Measurements from ENCODE around the gene CPE. TPM values are rescaled to one million over a fixed set of nuclear protein-coding genes. Genes with fewer than 3 reads are reported as not detected.

The CPE gene
- total RNA-seq, 3 donors from 2014 or later: 106 to 129 (median 114) TPM

- Histone ChIP-seq H3K27me3 (no peaks in the 10 kb centered on the region), H3K4me3 (no peak overlapping the region)
These were observed 6.3 kb downstream of the CPE start for GRCh38 chr4:165385126-165385525.

DNA sequence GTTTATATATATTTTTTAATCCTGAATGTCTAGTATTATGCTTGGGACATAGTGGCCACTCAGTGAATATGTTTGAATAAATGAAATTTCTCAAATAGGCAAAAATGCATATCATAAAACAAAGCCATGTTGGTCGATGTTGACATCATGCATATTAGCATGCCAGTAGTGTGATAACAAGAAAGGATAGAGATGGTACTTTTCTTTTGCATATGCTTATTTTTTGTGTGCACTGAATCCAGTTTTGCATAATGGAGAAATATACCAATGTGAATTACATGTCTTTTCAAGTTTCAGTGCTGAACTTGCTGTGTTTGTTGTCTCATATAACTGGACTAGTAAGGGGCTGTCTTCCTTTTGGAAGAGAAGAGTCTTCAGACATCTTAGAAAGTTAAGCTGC is 7.5 kb downstream of the CPE start:
- intact Hi-C loops (cut with DNase I; ENCODE audit: low total_unique reads): no loop called here
- Histone ChIP-seq H3K36me3 (no peaks in the 10 kb centered on the region), H3K27ac (peak overlapping the region in 1 of 2 donors; percentile 8), H3K27me3 (no peaks in the 10 kb centered on the region), H3K9me3 (no peaks in the 10 kb centered on the region), H3K4me3 (no peak overlapping the region), H3K4me1 (no peaks in the 10 kb centered on the region)
- TF ChIP-seq POLR2AphosphoS5 (IDR thresholded peaks at IDR 0.05): no peak
- TF ChIP-seq POLR2A (IDR thresholded peaks at IDR 0.05): no peak
- TF ChIP-seq CTCF (IDR thresholded peaks at IDR 0.05): no peak
- DNase-seq (ENCODE audit: low spot score in 2 of 2): no peak

More at GRCh38 chr4:165385126-165385525, 6.3 kb downstream of the CPE start:
- DNase-seq (ENCODE audit: low spot score in 2 of 2): no peak
- TF ChIP-seq POLR2AphosphoS5 (IDR thresholded peaks at IDR 0.05): no peak
- no peak for TF ChIP-seq CTCF (IDR thresholded peaks at IDR 0.05)
- TF ChIP-seq POLR2A (IDR thresholded peaks at IDR 0.05): no peak
- H3K9me3 ChIP-seq: no peaks in the 10 kb centered on the region
- peak overlapping the region in 1 of 2 donors; percentile 45 for H3K27ac ChIP-seq
- intact Hi-C loops (cut with DNase I; ENCODE audit: low total_unique reads): no loop called here
- no peaks in the 10 kb centered on the region for H3K36me3 ChIP-seq
- H3K4me1 ChIP-seq: no peaks in the 10 kb centered on the region

DNA sequence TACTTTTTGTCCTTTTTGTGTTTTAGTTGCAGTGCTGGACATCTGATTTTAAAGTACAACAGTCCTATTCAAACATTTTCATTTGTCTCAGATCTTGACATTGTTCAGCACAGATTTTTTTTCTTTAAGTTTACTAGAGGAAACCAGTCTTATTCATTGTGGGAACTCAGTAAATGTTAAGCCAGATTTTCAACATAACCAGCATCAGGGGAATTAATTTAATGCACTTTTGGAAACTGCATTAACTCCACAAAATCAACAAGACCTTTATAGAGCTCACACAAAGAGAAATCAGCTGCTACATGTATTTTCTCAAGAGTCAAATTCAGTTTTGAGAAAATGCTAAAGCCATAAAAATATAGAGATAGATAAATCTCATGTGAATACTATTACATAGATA is 9.9 kb downstream of the CPE start:
- Histone ChIP-seq H3K27ac (no peak overlapping the region), H3K36me3 (no peaks in the 10 kb centered on the region), H3K9me3 (no peaks in the 10 kb centered on the region), H3K27me3 (no peaks in the 10 kb centered on the region), H3K4me3 (no peak overlapping the region), H3K4me1 (no peaks in the 10 kb centered on the region)
- no peak for DNase-seq (ENCODE audit: low spot score in 2 of 2)
- intact Hi-C loops (cut with DNase I; ENCODE audit: low total_unique reads): no loop called here
- TF ChIP-seq POLR2AphosphoS5 (IDR thresholded peaks at IDR 0.05) (no peak), CTCF (IDR thresholded peaks at IDR 0.05) (no peak), POLR2A (IDR thresholded peaks at IDR 0.05) (no peak)

- DNase-seq (ENCODE audit: low spot score in 2 of 2): no peak
- H3K27me3 ChIP-seq: no peaks in the 10 kb centered on the region
- H3K36me3 ChIP-seq: no peaks in the 10 kb centered on the region
- H3K4me1 ChIP-seq: no peaks in the 10 kb centered on the region
- no peak overlapping the region for H3K27ac ChIP-seq
- H3K9me3 ChIP-seq: no peaks in the 10 kb centered on the region
- TF ChIP-seq POLR2A (IDR thresholded peaks at IDR 0.05): no peak
- no peak for TF ChIP-seq POLR2AphosphoS5 (IDR thresholded peaks at IDR 0.05)
- TF ChIP-seq CTCF (IDR thresholded peaks at IDR 0.05): no peak
- no peak overlapping the region for H3K4me3 ChIP-seq
- intact Hi-C loops (cut with DNase I; ENCODE audit: low total_unique reads): no loop called here
These were observed 14.2 kb downstream of the CPE start for GRCh38 chr4:165393051-165393450.

GRCh38 chr4:165393704-165394103 is 14.9 kb downstream of the CPE start:
- Histone ChIP-seq H3K4me1 (no peaks in the 10 kb centered on the region), H3K27ac (no peak overlapping the region), H3K27me3 (no peaks in the 10 kb centered on the region), H3K4me3 (no peak overlapping the region), H3K9me3 (no peaks in the 10 kb centered on the region), H3K36me3 (no peaks in the 10 kb centered on the region)
- intact Hi-C loops (cut with DNase I; ENCODE audit: low total_unique reads): no loop called here
- TF ChIP-seq POLR2AphosphoS5 (IDR thresholded peaks at IDR 0.05): no peak
- no peak for TF ChIP-seq POLR2A (IDR thresholded peaks at IDR 0.05)
- TF ChIP-seq CTCF (IDR thresholded peaks at IDR 0.05): no peak
- DNase-seq (ENCODE audit: low spot score in 2 of 2): no peak
